Retinal pigment epithelial cell (primary cell): ENCODE measurements around the gene METTL5.
"Not testable (repeated sequence)": the region's sequence is repeated elsewhere in the genome, so short reads cannot be mapped to it uniquely, and the experiment has no call there.

Experiments used
- DNase-seq: peaks from one replicate; pipeline ENCODE4 v3.0.0-alpha.2; 2010; ENCODE audit warnings: low read depth
- H3K4me3 ChIP-seq: 2 replicates; pipeline ENCODE4 v1.5.1; 2011; ENCODE audit warnings: mild to moderate bottlenecking, low read length, control low read depth, moderate library complexity
- TF ChIP-seq, protein P1 (sequence below): conservative IDR thresholded peaks from 2 replicates; pipeline ENCODE4 v1.5.1; 2011; ENCODE audit warnings: low read depth, low read length, control low read depth, inconsistent platforms

The METTL5 gene

GRCh38 chr2:169823996-169824372 is 721 bp downstream of the METTL5 start:
- H3K4me3 ChIP-seq, result peak overlapping the region; percentile 69
- TF ChIP-seq, protein P1, sequence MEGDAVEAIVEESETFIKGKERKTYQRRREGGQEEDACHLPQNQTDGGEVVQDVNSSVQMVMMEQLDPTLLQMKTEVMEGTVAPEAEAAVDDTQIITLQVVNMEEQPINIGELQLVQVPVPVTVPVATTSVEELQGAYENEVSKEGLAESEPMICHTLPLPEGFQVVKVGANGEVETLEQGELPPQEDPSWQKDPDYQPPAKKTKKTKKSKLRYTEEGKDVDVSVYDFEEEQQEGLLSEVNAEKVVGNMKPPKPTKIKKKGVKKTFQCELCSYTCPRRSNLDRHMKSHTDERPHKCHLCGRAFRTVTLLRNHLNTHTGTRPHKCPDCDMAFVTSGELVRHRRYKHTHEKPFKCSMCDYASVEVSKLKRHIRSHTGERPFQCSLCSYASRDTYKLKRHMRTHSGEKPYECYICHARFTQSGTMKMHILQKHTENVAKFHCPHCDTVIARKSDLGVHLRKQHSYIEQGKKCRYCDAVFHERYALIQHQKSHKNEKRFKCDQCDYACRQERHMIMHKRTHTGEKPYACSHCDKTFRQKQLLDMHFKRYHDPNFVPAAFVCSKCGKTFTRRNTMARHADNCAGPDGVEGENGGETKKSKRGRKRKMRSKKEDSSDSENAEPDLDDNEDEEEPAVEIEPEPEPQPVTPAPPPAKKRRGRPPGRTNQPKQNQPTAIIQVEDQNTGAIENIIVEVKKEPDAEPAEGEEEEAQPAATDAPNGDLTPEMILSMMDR, result no peak
- DNase-seq, result no peak

DNA sequence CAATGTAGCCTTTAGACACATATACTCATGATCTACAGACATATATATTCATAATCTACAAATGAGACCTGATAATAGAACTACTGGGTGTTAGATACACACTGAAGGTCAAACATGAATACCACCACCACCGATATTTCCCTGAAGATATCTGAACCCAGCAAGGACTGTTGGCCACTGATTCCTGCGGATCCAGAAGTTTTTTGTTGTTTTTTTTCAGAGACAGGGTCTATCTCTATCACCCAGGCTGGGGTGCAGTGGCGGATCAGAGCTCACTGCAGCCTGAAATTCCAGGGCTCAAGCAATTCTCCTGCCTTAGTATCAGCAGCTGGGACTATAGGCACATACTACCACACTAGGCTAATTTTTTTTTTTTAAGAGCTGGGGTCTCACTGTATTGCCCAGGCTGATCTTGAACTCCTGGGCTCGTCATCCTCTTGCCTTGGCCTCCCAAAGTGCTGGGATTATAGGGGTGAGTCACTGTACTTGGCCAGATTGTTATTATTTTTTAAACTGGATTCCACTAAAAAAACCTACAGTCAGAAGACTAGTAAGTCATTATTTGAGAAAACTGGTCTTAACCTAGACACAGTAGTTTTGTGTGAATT is 1.8 kb downstream of the METTL5 start:
- no peak for DNase-seq
- H3K4me3 ChIP-seq, result no peak overlapping the region
- TF ChIP-seq, protein P1, result no peak

GRCh38 chr2:169822036-169822435 is 2.7 kb downstream of the METTL5 start:
- no peak overlapping the region for H3K4me3 ChIP-seq
- TF ChIP-seq, protein P1, result no peak
- no peak for DNase-seq

DNA sequence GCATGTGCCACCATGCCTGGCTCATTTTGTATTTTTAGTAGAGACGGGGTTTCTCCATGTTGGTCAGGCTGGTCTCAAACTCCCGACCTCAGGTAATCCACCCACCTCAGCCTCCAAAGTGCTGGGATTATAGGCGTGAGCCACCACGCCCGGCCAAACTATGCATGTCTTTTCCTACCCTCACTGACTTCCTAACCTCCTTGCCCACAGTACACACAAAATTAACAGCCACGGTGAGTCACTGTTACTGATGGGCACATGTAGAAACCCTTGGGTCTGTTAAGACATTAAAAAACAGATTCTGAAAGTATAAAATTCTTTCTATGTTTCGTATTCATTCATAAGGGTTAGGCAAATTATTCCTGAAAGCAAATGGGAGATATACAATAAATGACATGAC is 4.6 kb downstream of the METTL5 start:
- H3K4me3 ChIP-seq, result not testable (repeated sequence)

DNA sequence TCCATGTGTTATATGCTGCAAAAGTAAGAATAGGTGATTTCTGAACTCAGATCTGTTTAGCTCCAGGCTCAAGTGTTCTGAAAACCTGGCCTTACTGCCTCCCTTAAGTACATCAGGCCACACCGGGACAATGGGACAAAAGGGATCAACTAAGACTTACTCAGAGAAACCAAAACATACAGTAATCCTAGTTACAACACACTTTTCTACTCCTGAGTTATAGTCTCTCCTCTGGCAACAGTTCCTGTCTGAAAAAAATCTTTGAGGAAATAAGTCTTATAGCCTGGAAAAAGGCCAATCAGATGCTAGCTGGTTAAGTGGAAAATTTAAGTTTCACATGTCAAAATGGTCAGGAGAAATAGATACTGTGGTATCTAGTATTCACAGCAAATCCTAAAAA is 5.6 kb downstream of the METTL5 start:
- no peak for DNase-seq
- TF ChIP-seq, protein P1, result no peak

More for the DNA sequence above, 4.6 kb downstream of the METTL5 start:
- DNase-seq, result not testable (repeated sequence)

DNA sequence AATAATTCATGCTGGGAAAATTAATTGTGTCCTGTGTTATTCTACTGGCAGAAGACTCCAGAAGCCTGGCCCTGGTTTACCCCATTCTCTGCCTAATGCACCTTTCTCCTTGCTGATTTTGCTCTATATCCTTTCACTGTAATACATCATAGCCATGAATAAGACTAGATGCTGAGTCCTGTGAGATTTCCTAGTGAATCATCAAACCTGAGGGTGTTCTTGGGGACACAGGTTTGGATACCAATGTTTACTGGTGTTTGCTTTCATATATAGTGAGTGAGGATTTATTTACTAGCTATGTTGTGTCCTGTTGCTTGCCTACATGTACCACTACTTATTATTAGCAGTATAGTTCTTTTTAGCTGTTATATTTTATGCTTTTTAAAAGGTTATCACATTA is 6.5 kb downstream of the METTL5 start:
- TF ChIP-seq, protein P1, result no peak
- no peak overlapping the region for H3K4me3 ChIP-seq
- no peak for DNase-seq

More for the DNA sequence above, 5.6 kb downstream of the METTL5 start:
- H3K4me3 ChIP-seq, result no peak overlapping the region

- not testable (repeated sequence) for H3K4me3 ChIP-seq, DNase-seq
Measured at GRCh38 chr2:169817369-169817768, 7.3 kb downstream of the METTL5 start.

DNA sequence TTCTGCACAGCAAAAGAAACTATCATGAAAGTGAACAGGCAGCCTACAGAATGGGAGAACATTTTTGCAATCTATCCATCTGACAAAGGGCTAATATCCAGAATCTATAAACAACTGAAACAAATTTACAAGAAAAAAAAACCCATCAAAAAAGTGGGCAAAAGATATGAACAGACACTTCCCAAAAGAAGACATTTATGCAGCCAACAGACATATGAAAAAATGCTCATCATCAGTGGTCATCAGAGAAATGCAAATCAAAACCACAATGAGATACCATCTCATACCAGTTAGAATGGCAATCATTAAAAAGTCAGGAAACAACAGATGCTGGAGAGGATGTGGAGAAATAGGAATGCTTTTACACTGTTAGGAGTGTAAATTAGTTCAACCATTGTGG is 7.7 kb downstream of the METTL5 start:
- DNase-seq, H3K4me3 ChIP-seq: not testable (repeated sequence)

DNA sequence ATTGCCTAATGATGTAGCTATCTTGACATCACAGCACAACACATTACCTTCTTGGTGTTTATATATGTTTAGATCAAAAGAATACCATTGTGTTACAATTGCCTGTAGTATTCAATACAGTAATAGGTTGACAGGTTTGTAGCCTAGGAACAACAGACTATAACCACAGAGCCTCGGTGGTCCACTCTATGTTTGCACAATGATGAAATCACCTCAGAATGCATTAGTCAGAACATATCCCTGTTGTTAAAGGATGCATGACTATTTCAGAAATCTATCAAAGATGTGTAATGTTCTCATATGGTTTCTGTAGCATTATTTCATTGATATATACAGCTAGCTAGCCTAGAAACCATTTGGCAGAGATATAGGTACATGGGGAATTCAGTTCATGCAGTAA is 8.9 kb downstream of the METTL5 start:
- DNase-seq, result no peak
- H3K4me3 ChIP-seq, result no peak overlapping the region
- TF ChIP-seq, protein P1, result no peak
